ENCODE data around the gene KIAA0930. TPM values are rescaled to one million over a fixed set of nuclear protein-coding genes. Genes with fewer than 3 reads are reported as not detected.

The KIAA0930 gene
- total RNA-seq, 1 experiment from 2014 or later: 61.9 TPM

- no peaks in the 10 kb centered on the region for H3K27me3 Mint-ChIP-seq (ENCODE audit: insufficient read depth, unreplicated experiment)
- POLR2A ChIA-PET: no interaction called here
- BruUV-seq (replicated peaks): no TSS peak
Observed at GRCh38 chr22:45223304-45224117, 17.2 kb downstream of the KIAA0930 start.

GRCh38 chr22:45221201-45221600, 19.5 kb downstream of the KIAA0930 start:
- peaks cover 9% of the 10 kb centered on the region for H3K36me3 Mint-ChIP-seq (ENCODE audit: insufficient read depth, unreplicated experiment)
- no peaks in the 10 kb centered on the region for H3K9me3 Mint-ChIP-seq (ENCODE audit: unreplicated experiment)
- no peak overlapping the region for H3K27ac Mint-ChIP-seq (ENCODE audit: low read depth, unreplicated experiment)
- ChIA-PET CTCF (interaction anchor here (0.6 to 1.2 kb wide), 4 partner anchors 13 to 328 kb away, joined by 3 to 4 read pairs (median 3); no protein-coding TSS in a partner anchor), POLR2A (interaction anchor here (1.1 to 1.3 kb wide), 3 partner anchors 9 to 57 kb away, joined by 3 read pairs; partner anchors contain the start of gene NUP50)
- no peak overlapping the region for H3K4me3 Mint-ChIP-seq (ENCODE audit: unreplicated experiment)
- no peaks in the 10 kb centered on the region for H3K27me3 Mint-ChIP-seq (ENCODE audit: insufficient read depth, unreplicated experiment)
- TF ChIP-seq CTCF (IDR thresholded peaks at IDR 0.05; ENCODE audit: unreplicated experiment): no peak
- peaks cover 15% of the 10 kb centered on the region for H3K4me1 Mint-ChIP-seq (ENCODE audit: insufficient read depth, unreplicated experiment)
- no TSS peak for BruUV-seq (replicated peaks)
- DNase-seq (ENCODE audit: unreplicated experiment): no peak
- intact Hi-C loops (cut with micrococcal nuclease): no loop called here

More at GRCh38 chr22:45223304-45224117, 17.2 kb downstream of the KIAA0930 start:
- Mint-ChIP-seq H3K9me3 (ENCODE audit: unreplicated experiment) (no peaks in the 10 kb centered on the region), H3K36me3 (ENCODE audit: insufficient read depth, unreplicated experiment) (peaks cover 9% of the 10 kb centered on the region), H3K27ac (ENCODE audit: low read depth, unreplicated experiment) (no peak overlapping the region), H3K4me1 (ENCODE audit: insufficient read depth, unreplicated experiment) (peaks cover 27% of the 10 kb centered on the region), H3K4me3 (ENCODE audit: unreplicated experiment) (no peak overlapping the region)
- no peak for DNase-seq (ENCODE audit: unreplicated experiment)
- CTCF ChIA-PET: interaction anchor here (0.5 kb wide), 1 partner anchor 48 kb away, joined by 3 read pairs; no protein-coding TSS in a partner anchor
- intact Hi-C loops (cut with micrococcal nuclease): no loop called here
- no peak for TF ChIP-seq CTCF (IDR thresholded peaks at IDR 0.05; ENCODE audit: unreplicated experiment)

- no TSS peak for BruUV-seq (replicated peaks)
- Mint-ChIP-seq H3K27me3 (ENCODE audit: insufficient read depth, unreplicated experiment) (no peaks in the 10 kb centered on the region), H3K4me1 (ENCODE audit: insufficient read depth, unreplicated experiment) (peaks cover 5% of the 10 kb centered on the region), H3K9me3 (ENCODE audit: unreplicated experiment) (no peaks in the 10 kb centered on the region), H3K36me3 (ENCODE audit: insufficient read depth, unreplicated experiment) (peaks cover 16% of the 10 kb centered on the region), H3K4me3 (ENCODE audit: unreplicated experiment) (no peak overlapping the region), H3K27ac (ENCODE audit: low read depth, unreplicated experiment) (no peak overlapping the region)
- intact Hi-C loops (cut with micrococcal nuclease): no loop called here
- ChIA-PET POLR2A (no interaction called here), CTCF (interaction anchor here (1.0 to 1.2 kb wide), 2 partner anchors 10 to 117 kb away, joined by 4 to 7 read pairs; no protein-coding TSS in a partner anchor)
- no peak for TF ChIP-seq CTCF (IDR thresholded peaks at IDR 0.05; ENCODE audit: unreplicated experiment)
- no peak for DNase-seq (ENCODE audit: unreplicated experiment)
Observed at GRCh38 chr22:45218976-45219375, 21.7 kb downstream of the KIAA0930 start.

- Mint-ChIP-seq H3K4me3 (ENCODE audit: unreplicated experiment) (no peak overlapping the region), H3K4me1 (ENCODE audit: insufficient read depth, unreplicated experiment) (peaks cover 12% of the 10 kb centered on the region), H3K9me3 (ENCODE audit: unreplicated experiment) (no peaks in the 10 kb centered on the region), H3K27ac (ENCODE audit: low read depth, unreplicated experiment) (no peak overlapping the region), H3K36me3 (ENCODE audit: insufficient read depth, unreplicated experiment) (peaks cover 18% of the 10 kb centered on the region), H3K27me3 (ENCODE audit: insufficient read depth, unreplicated experiment) (no peaks in the 10 kb centered on the region)
- ChIA-PET POLR2A (no interaction called here), CTCF (interaction anchor here (1.2 kb wide), 1 partner anchor 115 kb away, joined by 4 read pairs; no protein-coding TSS in a partner anchor)
- no peak for DNase-seq (ENCODE audit: unreplicated experiment)
- intact Hi-C loops (cut with micrococcal nuclease): no loop called here
- TF ChIP-seq CTCF (IDR thresholded peaks at IDR 0.05; ENCODE audit: unreplicated experiment): no peak
- BruUV-seq (replicated peaks): no TSS peak
Observed at GRCh38 chr22:45217806-45218205, 22.9 kb downstream of the KIAA0930 start.
